Mesothelial cell of epicardium (in vitro differentiated cells): ENCODE data around the gene CDK13. TPM values are rescaled to one million over a fixed set of nuclear protein-coding genes. Genes with fewer than 3 reads are reported as not detected.

Experiments
- DNase-seq, 2 experiments: peaks; one replicate each; pipeline ENCODE4 v3.0.0; 2021; ENCODE audit warnings: low spot score in 2 of 2; ENCODE audit not compliant: unreplicated experiment in 2 of 2
- H3K27ac Mint-ChIP-seq: 2 replicates; pipeline ENCODE4 v1.8.0; 2021; ENCODE audit warnings: mixed read lengths
- H3K27me3 Mint-ChIP-seq: 2 replicates; pipeline ENCODE4 v1.8.0; 2021; ENCODE audit warnings: low read depth, mixed read lengths
- H3K36me3 Mint-ChIP-seq: 2 replicates; pipeline ENCODE4 v1.8.0; 2021; ENCODE audit warnings: mixed read lengths
- H3K4me1 Mint-ChIP-seq: 2 replicates; pipeline ENCODE4 v1.8.0; 2021; ENCODE audit warnings: mixed read lengths
- H3K4me3 Mint-ChIP-seq: 2 replicates; pipeline ENCODE4 v1.8.0; 2021; ENCODE audit warnings: mild to moderate bottlenecking, moderate library complexity, mixed read lengths
- H3K9me3 Mint-ChIP-seq: 2 replicates; pipeline ENCODE4 v1.8.0; 2021; ENCODE audit warnings: mixed read lengths
- CTCF ChIP-seq: fragments of 200-600 bp; sonication (generic); IDR thresholded peaks from one replicate; pipeline ENCODE4 v1.5.0; 2021; ENCODE audit warnings: antibody characterized with exemption; ENCODE audit not compliant: unreplicated experiment
- total RNA-seq: library from RNA; stranded (reverse); gene quantifications from 3 replicates; pipeline ENCODE4 v1.2.1, GENCODE V29; 2021

Gene CDK13
- total RNA-seq, 1 donor from 2014 or later: 82.0 TPM

- Mint-ChIP-seq H3K4me3 (no peak overlapping the region), H3K27ac (peak overlapping the region; percentile 47), H3K9me3 (peaks cover 7% of the 10 kb centered on the region), H3K36me3 (peaks cover 20% of the 10 kb centered on the region), H3K27me3 (no peaks in the 10 kb centered on the region), H3K4me1 (peaks cover 38% of the 10 kb centered on the region)
- no peak for TF ChIP-seq CTCF
- DNase-seq: no peak
Observed at GRCh38 chr7:39958038-39958437, 8.0 kb downstream of the CDK13 start.

GRCh38 chr7:39967406-39968161 lies 17.5 kb downstream of the CDK13 start:
- no peak for DNase-seq
- TF ChIP-seq CTCF: no peak
- H3K36me3 Mint-ChIP-seq: peaks cover 30% of the 10 kb centered on the region
- H3K4me1 Mint-ChIP-seq: peaks cover 27% of the 10 kb centered on the region
- no peak overlapping the region for H3K27ac Mint-ChIP-seq
- no peaks in the 10 kb centered on the region for H3K27me3 Mint-ChIP-seq
- peaks cover 24% of the 10 kb centered on the region for H3K9me3 Mint-ChIP-seq
- no peak overlapping the region for H3K4me3 Mint-ChIP-seq

GRCh38 chr7:39969431-39969830 lies 19.4 kb downstream of the CDK13 start:
- no peak for TF ChIP-seq CTCF
- Mint-ChIP-seq H3K27ac (peak overlapping the region; percentile 61), H3K4me1 (peaks cover 28% of the 10 kb centered on the region), H3K4me3 (no peak overlapping the region), H3K36me3 (peaks cover 27% of the 10 kb centered on the region), H3K9me3 (peaks cover 21% of the 10 kb centered on the region), H3K27me3 (no peaks in the 10 kb centered on the region)
- DNase-seq: no peak

- no peak for TF ChIP-seq CTCF
- peaks cover 6% of the 10 kb centered on the region for H3K9me3 Mint-ChIP-seq
- H3K27me3 Mint-ChIP-seq: no peaks in the 10 kb centered on the region
- peaks cover 28% of the 10 kb centered on the region for H3K4me1 Mint-ChIP-seq
- DNase-seq: no peak
- peak overlapping the region; percentile 71 for H3K27ac Mint-ChIP-seq
- peaks cover 9% of the 10 kb centered on the region for H3K36me3 Mint-ChIP-seq
- no peak overlapping the region for H3K4me3 Mint-ChIP-seq
Observed at GRCh38 chr7:39971924-39972323, 21.9 kb downstream of the CDK13 start.

- Mint-ChIP-seq H3K27me3 (no peaks in the 10 kb centered on the region), H3K4me3 (no peak overlapping the region), H3K4me1 (peaks cover 28% of the 10 kb centered on the region), H3K36me3 (no peaks in the 10 kb centered on the region), H3K9me3 (no peaks in the 10 kb centered on the region), H3K27ac (no peak overlapping the region)
- DNase-seq: no peak
- no peak for TF ChIP-seq CTCF
Observed at GRCh38 chr7:39973801-39974200, 23.7 kb downstream of the CDK13 start.
